Activated T-cell treated with anti-CD3 and anti-CD28 coated beads for 4 hours (primary cell): ENCODE data around the gene TBCD.

ENCODE experiments used
- DNase-seq: peaks from one replicate; pipeline ENCODE4 v3.0.0-alpha.2; 2020

TBCD gene

GRCh38 chr17:82889496-82890338 is 137.9 kb downstream of the TBCD start:
- DNase-seq: no peak

- DNase-seq: no peak
Measured at GRCh38 chr17:82890339-82890730, 138.5 kb downstream of the TBCD start.

- no peak for DNase-seq
Measured at GRCh38 chr17:82890926-82891678, 139.2 kb downstream of the TBCD start.

- no peak for DNase-seq
Measured at GRCh38 chr17:82891911-82892310, 140.0 kb downstream of the TBCD start.

GRCh38 chr17:82892899-82893565 is 141.2 kb downstream of the TBCD start:
- peak; percentile 48 for DNase-seq

- no peak for DNase-seq
Measured at GRCh38 chr17:82893779-82894178, 141.9 kb downstream of the TBCD start.

- DNase-seq: no peak
Measured at GRCh38 chr17:82894389-82894788, 142.5 kb downstream of the TBCD start.

- no peak for DNase-seq
Measured at GRCh38 chr17:82895087-82895486, 143.2 kb downstream of the TBCD start.

GRCh38 chr17:82896071-82897000 is 144.5 kb downstream of the TBCD start:
- no peak for DNase-seq

- DNase-seq: no peak
Measured at GRCh38 chr17:82897514-82898249, 145.8 kb downstream of the TBCD start.

GRCh38 chr17:82898976-82899514 is 147.2 kb downstream of the TBCD start:
- DNase-seq: no peak

GRCh38 chr17:82899941-82900340 is 148.1 kb downstream of the TBCD start:
- DNase-seq: no peak

GRCh38 chr17:82900741-82901140 is 148.9 kb downstream of the TBCD start:
- DNase-seq: no peak

- DNase-seq: no peak
Measured at GRCh38 chr17:82901356-82901755, 149.5 kb downstream of the TBCD start.

- DNase-seq: no peak
Measured at GRCh38 chr17:82901856-82902255, 150.0 kb downstream of the TBCD start.

GRCh38 chr17:82902972-82903874 is 151.4 kb downstream of the TBCD start:
- no peak for DNase-seq

GRCh38 chr17:82905130-82905529 is 153.3 kb downstream of the TBCD start:
- DNase-seq: no peak

- no peak for DNase-seq
Measured at GRCh38 chr17:82907797-82908542, 156.1 kb downstream of the TBCD start.

GRCh38 chr17:82908543-82909160 is 156.8 kb downstream of the TBCD start:
- no peak for DNase-seq
